HepG2 (cell line): Measurements from ENCODE around the gene VWA1.

Experiments used
- CHD4 ChIP-seq: fragments of 200-600 bp; sonication (generic); IDR thresholded peaks from 2 replicates; pipeline ENCODE4 v1.7.0; 2017; ENCODE audit warnings: mild to moderate bottlenecking, low read length, borderline replicate concordance
- CREM ChIP-seq, 2 experiments: sonication (generic) in 1 of 2; formaldehyde crosslinking in 1 of 2; IDR thresholded peaks; 2 replicates each; pipeline versions ENCODE4 v1.4.0 to v1.6.1; 2016 to 2020; ENCODE audit warnings: antibody characterized with exemption in 1 of 2, mild to moderate bottlenecking in 1 of 2, missing genetic modification reagents in 1 of 2
- CTCF ChIP-seq: sonication (generic); formaldehyde crosslinking; IDR thresholded peaks from 2 replicates; pipeline ENCODE4 v1.5.0; 2020; ENCODE audit warnings: mild to moderate bottlenecking, missing genetic modification reagents, moderate library complexity
- DRAP1 ChIP-seq: IDR thresholded peaks from 2 replicates; pipeline ENCODE4 v1.6.1; 2016; ENCODE audit warnings: missing genetic modification reagents, missing compliant biosample characterization
- GABPA ChIP-seq, 2 experiments: IDR thresholded peaks; 2 replicates each; pipeline ENCODE4 v1.6.1; 2011 to 2016; ENCODE audit warnings: low read depth in 2 of 2, low read length in 1 of 2, missing biosample characterization in 1 of 2, missing genetic modification characterization in 1 of 2
- POLR2A ChIP-seq, 2 experiments: IDR thresholded peaks; 2 replicates each; pipeline ENCODE4 v1.6.1; 2011; ENCODE audit warnings: low read depth in 2 of 2, low read length in 2 of 2, mild to moderate bottlenecking in 1 of 2, moderate library complexity in 1 of 2; ENCODE audit not compliant: insufficient read depth in 1 of 2
- ZNF274 ChIP-seq: sonication (generic); formaldehyde crosslinking; IDR thresholded peaks from 2 replicates; pipeline ENCODE4 v1.5.1; 2020; ENCODE audit warnings: mild to moderate bottlenecking, missing genetic modification reagents
- ZNF607 ChIP-seq: sonication (generic); formaldehyde crosslinking; IDR thresholded peaks from 2 replicates; pipeline ENCODE4 v1.5.1; 2020; ENCODE audit warnings: missing genetic modification reagents, mild to moderate bottlenecking, borderline replicate concordance
- ZNF619 ChIP-seq: sonication (generic); formaldehyde crosslinking; IDR thresholded peaks from 2 replicates; pipeline ENCODE4 v1.4.0; 2020; ENCODE audit warnings: mild to moderate bottlenecking, missing genetic modification reagents
- ZNF720 ChIP-seq: sonication (generic); formaldehyde crosslinking; IDR thresholded peaks from 2 replicates; pipeline ENCODE4 v1.4.0; 2020; ENCODE audit warnings: missing genetic modification reagents

GRCh38 chr1:1426496-1427105 is 8.9 kb upstream of the VWA1 start:
- TF ChIP-seq CREM (IDR thresholded peaks at IDR 0.05), result no peak
- no peak for TF ChIP-seq CREM (CRISPR knock-in tag; IDR thresholded peaks at IDR 0.05)
- no peak for TF ChIP-seq CTCF
- no peak for TF ChIP-seq DRAP1
- TF ChIP-seq ZNF619 (CRISPR knock-in tag), result no peak
- no peak for TF ChIP-seq CHD4
- no peak for TF ChIP-seq ZNF720 (CRISPR knock-in tag)
- no peak for TF ChIP-seq ZNF274 (CRISPR knock-in tag)
- TF ChIP-seq ZNF607, result no peak
- TF ChIP-seq GABPA (IDR thresholded peaks at IDR 0.05; ENCODE audit: low read depth, low read length), result no peak
- no peak for TF ChIP-seq GABPA (CRISPR knock-in tag; IDR thresholded peaks at IDR 0.05; ENCODE audit: low read depth)
- TF ChIP-seq POLR2A (IDR thresholded peaks at IDR 0.05; ENCODE audit: insufficient read depth in 1 of 2, low read depth in 2 of 2, low read length in 2 of 2), result no peak
